Nucleus accumbens (tissue), 56 donors: ENCODE measurements around the gene BHLHE41.

Experiments used
- DNase-seq, 56 donors: peaks; one replicate each; lab custom pipeline; 2025; lab: John Stamatoyannopoulos, UW

The BHLHE41 gene

DNA sequence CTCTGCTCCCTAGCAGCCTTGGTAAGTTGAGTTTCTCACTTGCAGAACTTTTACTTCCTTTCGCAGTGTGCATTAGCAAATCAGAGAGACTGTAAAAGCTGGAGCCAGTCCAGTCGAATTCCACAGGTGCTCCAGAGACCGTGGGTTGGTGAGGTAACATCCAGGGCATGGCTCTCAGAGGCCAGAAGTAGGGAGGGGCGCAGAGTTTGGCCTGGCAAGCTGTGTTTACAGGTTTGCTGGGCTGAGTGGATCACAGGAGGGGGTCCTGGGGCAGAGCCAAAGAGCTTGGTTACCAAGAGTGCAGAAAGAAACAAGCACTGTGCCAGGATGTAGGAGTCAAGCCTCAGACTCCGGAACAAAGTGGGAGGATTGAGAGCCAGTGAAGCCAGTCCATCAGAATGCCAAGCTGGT, 10.2 kb upstream of the BHLHE41 start:
- peak in 31 of 56 donors; percentile 8 to 78 (median 35) for DNase-seq

DNA sequence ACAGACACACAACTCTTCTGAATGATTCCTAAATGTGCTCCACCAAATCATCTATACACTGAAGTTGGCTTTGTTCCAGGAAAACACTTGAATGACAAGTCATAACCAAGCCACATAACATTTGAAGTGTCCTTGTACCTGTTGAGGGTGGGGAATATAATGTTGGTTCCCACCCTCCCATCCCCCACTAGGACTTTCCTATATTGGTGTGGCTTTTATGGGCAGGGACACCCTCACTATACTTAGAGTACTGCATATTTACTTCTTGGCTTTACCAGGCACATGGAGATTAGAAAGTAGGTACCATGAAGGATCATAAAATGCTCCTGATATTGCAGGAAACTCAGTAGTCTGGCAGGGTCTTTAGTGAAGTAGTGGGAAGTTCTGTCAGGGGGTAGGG, 9.7 kb upstream of the BHLHE41 start:
- DNase-seq, result no peak

DNA sequence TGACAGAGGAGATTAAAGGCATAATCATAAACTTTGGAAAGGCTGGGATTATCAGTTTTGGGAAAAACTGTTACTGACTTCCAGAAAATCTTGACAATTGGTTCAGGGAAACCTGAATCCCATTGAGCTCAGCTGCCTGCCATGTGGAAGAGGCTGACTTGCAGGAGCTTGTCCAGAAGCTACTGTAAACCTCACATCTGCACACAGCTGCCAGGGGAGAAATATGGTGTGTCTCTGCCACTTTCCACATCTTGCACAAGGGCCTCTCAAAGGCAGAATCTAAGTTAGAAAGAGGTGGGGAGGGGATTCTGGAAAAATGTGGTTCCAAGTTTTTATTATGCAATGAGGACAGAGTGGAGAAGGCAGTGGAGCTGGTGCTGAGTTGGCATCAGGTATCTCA, 8.7 kb upstream of the BHLHE41 start:
- DNase-seq, result no peak

DNA sequence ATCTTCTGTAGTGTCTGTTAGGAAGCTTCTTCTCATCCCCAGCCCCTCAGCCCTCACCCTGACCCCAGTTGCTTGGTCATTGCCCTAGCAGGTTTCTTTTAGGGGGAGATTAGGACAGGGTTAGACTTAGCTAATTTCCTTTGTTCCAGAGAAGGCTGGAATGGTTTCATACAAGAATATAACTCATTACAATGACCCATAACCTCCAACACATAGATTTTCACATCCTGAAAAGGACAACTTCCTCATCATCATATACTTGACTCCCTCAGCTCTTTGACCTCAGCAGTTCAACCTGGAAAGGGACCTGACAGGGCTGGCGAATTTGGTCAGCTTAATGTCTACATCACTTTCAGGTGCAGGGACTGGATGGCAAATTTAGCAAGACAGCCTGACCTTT, 8.0 kb upstream of the BHLHE41 start:
- DNase-seq, result no peak

DNA sequence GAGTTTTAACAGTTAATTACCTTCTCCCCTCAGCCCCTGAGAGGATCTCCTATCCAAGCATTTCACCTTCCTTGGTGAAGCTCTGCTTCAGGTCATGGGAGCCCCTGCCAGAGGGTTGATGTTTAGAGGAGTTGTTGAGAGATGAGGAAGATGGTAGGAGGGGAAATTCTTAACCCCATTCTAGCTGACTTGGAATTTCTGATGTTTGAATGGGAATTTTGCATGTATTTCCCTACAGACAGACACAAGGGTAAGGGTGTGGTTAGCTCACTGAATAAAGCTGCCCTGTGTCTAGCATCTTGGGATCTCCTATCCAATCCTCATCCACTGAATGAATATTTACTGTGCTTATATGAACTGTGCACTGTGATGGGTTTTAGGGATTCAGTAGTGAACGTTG, 7.1 kb upstream of the BHLHE41 start:
- no peak for DNase-seq

DNA sequence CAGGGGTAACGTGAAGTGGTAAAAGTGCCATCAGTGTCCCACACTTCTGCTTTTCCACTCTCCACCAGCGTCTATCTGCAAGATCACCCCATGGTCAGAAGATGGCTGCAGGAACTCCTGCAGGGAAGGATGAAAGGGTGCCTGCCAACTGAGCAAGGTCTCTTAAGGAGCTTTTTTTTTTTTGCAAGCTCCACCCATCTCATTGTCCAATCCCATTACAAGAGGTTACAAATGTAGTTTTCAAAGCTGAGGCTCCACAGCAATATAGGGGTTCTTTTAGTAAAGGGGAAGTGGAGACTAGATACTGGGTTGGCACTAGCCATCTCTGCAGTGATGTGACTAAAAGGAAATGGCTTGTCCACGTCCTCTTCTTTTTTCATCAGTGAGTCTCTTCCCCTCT, 5.9 kb upstream of the BHLHE41 start:
- peak in 6 of 56 donors; percentile 4 to 26 (median 15) for DNase-seq

DNA sequence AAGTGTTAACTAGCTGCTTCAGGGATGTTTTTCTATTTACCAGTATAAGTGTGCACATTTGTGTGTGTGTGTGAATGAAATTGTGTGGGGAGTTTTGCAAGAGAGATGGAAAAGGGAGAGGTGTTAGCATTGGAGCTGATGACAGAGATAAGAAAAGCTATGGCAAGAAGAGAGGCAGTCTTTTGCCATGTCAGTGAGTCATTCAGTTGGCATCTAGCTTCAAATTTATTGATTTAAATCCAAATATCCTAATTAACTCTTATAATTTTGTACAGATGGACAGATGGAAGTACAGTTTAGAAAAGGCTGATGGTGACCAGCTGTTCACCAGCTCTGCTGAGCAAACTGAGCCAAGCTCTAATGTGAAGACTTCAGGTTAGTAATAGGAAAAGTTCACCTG, 3.3 kb upstream of the BHLHE41 start:
- no peak for DNase-seq

DNA sequence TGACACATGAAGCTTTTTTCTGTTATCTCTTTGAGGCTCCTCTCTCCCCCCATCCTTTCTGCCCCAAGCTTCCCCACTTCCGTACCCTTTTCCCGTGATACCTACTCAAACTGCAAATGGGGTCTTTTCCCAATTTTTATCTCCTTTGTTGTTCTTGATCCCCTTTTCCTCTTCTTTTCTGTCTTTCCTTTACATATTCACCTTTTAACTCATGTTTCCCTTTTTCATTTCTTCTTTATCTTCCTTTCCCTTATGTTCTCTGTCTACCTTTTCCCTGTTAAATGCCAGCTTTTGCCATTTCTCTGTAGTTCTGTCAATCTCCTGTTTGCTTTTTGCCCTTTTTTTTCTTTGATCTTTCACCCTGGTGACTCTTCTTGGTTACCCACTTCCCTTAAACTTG, 2.6 kb upstream of the BHLHE41 start:
- DNase-seq, result no peak

DNA sequence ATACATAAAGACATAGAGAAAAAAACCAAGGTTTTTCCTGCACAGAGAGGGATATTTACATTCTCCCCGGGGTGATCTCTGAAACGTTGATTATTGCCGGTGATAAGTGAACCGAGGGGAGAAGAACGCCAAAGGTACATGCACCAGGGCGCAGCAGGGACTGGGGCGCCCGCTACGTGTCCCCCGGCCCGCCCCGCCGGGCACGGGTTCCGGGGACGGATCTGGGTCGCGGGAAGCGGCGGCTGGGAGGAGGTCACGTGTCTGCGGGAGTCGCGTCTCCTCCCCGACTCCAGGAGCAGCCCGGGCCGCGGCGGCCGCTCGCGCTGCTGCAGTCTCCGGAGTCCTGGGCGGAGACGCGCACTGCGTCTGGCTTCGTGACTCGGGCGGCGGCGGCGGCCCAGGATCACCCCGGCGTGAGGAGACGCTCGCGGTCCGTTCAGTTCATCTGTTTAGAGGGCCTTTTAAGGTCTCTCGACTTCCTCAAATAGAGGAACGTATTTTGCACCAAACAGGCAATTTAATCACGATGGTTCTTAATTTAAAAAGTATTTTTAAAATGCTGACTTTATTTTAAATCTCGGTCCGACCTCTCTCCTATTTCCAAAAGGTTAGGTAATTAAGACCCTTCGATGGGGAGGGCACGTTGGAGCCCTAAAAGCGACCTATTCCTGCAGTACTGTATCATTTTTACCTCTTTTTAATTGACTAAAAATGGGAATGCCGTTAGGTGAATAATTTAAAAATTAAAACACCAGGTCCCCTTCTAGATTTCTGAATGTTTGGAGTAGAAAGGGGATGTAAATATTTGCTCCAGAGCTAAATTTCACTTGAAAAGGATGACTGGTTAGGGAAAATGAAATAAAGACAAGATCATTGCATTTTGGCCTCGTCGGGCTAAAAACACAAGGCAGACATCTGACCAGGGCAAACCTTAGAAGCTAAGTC, 1.8 kb upstream of the BHLHE41 start:
- DNase-seq, result peak; percentile 13 to 90 (median 81)

DNA sequence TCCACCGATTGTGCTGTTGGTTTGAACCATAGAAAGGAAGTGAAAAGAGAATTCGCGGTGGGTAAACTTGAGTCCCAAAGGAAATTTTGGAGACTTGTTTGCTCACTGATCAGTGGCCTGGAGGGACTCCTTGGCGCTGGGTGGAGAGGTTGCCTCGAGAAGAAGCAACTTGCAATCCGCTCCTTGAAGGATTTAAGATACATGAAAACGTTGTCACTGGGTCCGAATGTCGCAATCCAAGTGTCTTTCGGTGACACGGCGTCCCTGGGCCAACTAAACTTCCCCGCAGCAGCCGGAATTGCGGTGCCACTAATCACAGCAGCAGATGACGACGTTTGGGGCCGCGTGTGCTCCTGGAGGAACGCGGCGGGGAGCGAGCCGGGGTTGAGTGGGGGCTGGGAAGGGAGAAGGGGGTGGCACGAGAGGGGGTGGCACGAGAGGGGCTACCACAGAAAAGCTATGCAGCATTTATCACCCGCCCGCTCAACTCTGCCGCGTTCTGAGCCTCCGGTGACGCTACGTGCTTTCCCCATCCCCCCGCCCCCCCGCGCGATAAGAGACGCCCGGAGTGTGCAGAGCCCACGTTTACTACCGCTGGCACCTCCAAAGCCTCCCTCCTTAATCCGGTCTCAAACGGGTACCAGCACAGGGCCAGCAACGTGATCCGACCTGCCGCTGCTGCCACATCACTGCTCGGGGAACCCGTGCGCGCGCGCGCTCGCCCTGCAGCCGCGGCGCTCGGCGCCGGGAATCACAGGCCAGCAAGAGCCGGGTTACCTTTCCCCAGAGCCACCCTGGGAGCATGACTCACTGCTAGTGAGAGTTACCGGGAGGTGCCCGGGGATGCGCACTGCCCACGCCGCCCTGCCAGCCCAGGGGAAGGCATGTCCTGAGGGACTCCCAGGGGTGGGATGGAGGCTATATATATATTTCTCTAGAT, 833 bp upstream of the BHLHE41 start:
- peak in 55 of 56 donors; percentile 38 to 97 (median 76) for DNase-seq

DNA sequence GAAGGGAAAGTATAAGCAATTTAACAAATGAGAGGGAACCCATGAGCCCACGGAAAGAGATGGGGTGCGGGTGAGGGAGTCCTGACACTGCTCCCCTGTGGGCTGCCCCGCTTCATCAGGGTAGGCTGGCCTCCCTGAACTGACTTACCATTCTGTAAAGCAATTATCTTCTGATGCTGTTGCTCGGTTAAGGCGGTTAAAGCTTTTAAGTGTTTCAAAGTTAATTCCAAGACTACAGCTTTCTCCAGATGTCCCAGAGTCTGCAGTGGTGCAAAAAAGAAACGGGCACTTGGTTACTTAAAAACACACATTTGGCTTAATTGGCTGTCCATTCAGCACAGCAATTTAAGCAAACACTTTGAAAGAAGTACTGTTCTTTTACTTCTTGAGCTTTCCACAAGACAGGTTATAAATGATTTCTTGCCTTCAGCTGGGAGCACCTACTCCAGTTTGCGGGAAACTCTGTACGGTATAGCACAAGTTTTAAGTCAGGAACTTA, 1.3 kb downstream of the BHLHE41 start:
- peak in 1 of 56 donors; percentile 48 for DNase-seq

DNA sequence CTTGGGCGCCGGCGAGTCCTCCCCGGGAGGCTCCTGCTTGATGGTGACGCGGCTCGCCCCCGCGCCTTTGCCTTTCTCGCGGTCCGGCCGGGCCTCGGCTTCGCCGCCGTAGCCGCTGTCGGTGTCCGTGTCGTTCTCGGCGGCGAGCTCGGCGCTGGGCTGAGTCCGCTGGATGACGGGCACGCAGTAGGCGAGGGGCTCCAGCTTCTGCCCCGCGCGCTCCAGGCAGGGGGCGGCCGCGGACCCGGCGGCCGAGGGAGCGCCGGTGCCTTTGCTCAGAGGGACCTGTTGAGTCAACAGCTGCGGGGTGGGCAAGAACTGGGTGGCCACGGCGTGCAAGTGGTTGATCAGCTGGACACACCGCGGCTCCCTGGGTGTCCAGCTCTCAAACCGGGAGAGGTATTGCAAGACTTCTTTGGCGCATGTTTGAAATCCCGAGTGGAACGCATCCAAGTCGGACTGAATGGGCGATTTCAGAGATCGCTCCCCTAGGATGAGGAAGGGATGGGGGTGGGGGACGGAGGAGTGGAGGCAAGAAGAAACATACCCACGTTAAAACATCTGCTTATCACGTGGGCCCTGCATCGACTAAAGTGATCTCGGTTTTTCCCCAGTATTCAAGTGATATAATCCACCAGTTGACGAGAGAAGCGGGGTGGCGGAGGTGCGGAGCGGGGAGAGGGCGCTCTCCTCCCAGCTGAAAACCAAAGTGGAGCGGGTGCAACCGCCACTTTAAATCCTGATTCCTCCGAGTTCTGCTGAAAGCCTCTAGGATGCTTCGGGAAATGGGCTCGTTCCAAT, 2.0 kb downstream of the BHLHE41 start:
- DNase-seq, result peak in 54 of 56 donors; percentile 34 to 88 (median 73)

DNA sequence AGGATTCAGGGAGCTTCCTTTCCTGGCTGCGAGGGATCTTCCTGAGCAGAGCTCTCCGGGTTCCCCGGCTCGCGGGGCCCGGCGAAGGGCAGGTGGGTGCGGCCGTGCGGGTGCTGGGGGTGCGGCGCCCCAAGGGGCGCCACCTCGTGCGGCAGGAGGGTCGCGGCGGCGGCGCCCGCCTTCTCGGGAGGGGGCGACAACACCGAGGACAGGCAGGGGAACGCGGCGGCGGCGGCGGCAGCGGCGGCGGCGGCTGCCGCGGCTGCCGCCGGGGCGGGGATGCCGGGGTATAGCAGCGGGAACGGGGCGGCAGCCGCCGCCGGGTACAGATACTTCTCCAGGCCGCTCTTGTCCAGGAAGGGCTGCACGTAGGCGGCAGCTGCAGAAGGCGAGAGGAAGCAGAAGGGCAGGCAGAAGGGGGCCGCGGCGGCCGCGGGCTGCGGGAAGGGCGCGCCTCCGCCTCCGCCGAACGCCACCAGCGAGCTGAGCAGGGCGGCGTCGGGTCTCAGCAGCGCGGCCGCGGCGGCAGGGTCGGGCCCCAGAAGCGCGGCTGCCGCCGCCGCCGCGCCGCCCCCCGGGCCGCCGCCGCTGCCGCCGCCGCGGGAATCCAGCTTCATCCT, 2.7 kb downstream of the BHLHE41 start:
- peak in 13 of 56 donors; percentile 15 to 64 (median 41) for DNase-seq

DNA sequence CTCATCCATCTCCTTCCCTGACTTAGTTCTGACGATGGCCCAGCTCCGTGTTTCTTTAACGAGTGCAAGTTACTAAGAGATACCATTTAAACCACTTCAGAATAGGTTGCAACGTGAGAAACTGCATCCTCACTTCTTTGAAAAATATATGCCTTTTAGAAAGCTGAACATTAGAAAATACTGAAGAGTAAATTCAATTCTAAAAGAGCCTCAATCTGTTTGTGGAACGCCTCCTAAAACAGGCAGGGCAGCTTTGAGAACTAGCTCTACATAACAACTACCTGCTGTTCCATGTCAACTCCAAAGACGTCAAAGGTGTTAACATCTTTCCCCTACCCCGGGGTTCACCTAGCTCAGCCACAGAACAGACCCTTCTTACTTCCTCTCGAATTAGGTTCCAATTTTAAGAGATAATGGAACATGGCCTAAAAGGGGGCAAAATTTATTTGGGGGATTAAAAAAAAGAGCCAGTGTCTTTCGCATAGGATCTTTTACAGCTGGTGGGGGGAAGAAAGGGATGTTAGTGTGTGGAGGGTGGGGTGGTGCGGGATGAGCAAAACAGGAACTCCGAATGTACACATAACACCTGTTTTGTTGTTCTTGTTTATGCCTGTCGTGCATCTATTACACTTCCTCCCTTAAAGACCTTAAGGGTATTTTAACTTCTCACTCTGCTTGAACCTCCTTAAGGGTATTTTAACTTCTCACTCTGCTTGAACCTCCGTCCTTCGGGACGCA, 3.3 kb downstream of the BHLHE41 start:
- peak in 2 of 56 donors; percentile 32 to 61 for DNase-seq

DNA sequence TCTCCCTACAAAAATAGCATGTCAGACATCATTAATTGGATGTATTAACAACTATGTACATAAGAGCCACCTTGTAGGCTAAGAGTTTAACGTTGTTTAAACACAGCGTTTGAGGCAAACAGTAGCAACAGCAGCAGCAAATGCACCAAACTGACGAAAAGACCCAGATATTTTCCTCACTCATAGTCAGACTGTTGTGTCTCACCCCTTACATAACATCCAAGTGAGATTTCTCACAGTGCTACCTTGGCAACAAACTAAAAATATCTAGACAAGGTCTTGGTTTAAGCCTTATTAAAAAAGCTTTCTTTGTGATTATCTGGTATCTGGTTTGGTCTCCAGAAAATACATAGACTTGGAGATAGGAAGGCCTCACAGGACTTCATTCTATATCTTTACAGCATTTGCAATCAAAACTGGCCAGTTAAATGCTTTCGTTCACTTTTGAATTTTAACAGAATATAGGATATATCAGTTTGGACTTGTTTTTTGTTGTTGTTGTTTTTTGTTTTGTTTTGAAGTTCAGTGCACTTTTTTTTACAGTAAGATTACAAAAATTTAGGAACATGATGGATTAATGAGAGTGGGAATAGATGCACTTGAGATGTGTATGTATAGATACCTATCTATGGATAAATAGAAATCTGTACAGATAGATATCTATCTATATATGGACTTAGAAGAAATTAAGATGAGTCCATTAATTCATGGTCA, 4.1 kb downstream of the BHLHE41 start:
- peak in 3 of 56 donors; percentile 20 to 49 (median 28) for DNase-seq

DNA sequence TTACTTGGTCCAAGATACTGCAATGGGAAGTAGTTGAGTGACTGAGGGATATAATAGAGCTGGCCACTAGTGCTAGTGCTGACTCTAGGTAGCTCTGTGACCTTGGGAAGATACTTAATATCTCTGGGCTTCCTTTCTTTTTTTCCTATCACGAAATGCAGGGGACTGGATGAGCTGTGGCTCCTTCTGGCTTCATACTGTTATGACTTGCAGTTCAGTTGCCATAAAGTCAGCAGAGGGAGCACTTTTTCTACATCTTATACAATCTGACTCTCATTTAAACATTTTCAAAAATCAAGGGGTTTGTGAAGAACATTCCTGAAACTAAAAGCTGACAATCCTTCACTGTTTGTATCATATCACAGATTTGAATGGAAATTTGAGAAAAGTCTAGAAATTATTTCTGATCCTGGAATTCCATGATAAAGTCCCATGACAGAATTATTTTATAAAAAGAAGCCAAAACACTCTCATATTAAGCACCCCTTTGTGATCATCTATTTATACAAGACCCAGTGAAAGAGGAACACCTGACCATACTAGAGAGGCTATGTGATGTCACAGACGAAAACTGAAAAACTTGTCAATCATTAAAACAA, 5.3 kb downstream of the BHLHE41 start:
- DNase-seq, result peak in 15 of 56 donors; percentile 15 to 53 (median 30)

DNA sequence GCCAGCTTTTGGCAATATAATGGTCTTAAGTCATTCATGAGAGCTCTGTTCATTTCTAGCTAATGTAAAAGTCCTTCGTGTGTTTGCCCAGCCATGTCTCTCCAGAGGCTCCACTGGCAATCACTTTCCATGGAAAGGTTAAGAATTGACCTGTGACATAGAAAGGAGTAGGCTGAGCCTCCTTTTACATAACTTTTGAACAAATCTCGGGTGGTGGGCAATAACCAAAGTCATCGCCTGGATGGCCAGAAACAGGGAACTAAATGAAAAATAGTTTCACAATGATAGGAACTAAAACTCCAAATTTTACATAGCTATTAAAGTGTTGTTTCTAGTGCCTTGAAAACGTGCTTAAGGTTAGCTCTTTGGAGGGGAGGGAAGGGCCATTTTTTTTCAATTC, 6.5 kb downstream of the BHLHE41 start:
- DNase-seq, result peak in 1 of 56 donors; percentile 21
